ENCODE measurements around the gene ADAM8. TPM values are rescaled to one million over a fixed set of nuclear protein-coding genes. Genes with fewer than 3 reads are reported as not detected.
A peak's percentile ranks its signal among the peaks of the same experiment; 100 is the strongest.

ADAM8 gene
- total and polyA plus RNA-seq, 2 donors (not counting 1 experiment from before 2014, with no cell fraction given), result 116 to 196 TPM

- H3K27ac Mint-ChIP-seq, result no peak overlapping the region
- H4K20me1 ChIP-seq (ENCODE audit: control insufficient read depth, insufficient read depth, low read length, poor library complexity, severe bottlenecking), result no peaks in the 10 kb centered on the region
- H3K79me2 ChIP-seq (ENCODE audit: control insufficient read depth, insufficient read depth, low read length), result no peaks in the 10 kb centered on the region
- peak overlapping the region in 2 of 5 experiments; percentile 29 to 51 for H3K4me3 ChIP-seq (ENCODE audit: control extremely low read depth in 1 of 5, extremely low read depth in 1 of 5, insufficient read depth in 1 of 5, low read depth in 2 of 5, low read length in 4 of 5)
- peak; percentile 82 for DNase-seq
- ChIA-PET POLR2A (no interaction called here), CTCF (no interaction called here)
- 8% methylated on average over 122 of the region's 122 CpGs for WGBS (ENCODE audit: insufficient coverage)
- TF ChIP-seq EZH2 (IDR thresholded peaks at IDR 0.05; ENCODE audit: borderline replicate concordance, insufficient read depth, low read depth, low read length, poor library complexity, severe bottlenecking), result no peak
- TF ChIP-seq, protein P1, sequence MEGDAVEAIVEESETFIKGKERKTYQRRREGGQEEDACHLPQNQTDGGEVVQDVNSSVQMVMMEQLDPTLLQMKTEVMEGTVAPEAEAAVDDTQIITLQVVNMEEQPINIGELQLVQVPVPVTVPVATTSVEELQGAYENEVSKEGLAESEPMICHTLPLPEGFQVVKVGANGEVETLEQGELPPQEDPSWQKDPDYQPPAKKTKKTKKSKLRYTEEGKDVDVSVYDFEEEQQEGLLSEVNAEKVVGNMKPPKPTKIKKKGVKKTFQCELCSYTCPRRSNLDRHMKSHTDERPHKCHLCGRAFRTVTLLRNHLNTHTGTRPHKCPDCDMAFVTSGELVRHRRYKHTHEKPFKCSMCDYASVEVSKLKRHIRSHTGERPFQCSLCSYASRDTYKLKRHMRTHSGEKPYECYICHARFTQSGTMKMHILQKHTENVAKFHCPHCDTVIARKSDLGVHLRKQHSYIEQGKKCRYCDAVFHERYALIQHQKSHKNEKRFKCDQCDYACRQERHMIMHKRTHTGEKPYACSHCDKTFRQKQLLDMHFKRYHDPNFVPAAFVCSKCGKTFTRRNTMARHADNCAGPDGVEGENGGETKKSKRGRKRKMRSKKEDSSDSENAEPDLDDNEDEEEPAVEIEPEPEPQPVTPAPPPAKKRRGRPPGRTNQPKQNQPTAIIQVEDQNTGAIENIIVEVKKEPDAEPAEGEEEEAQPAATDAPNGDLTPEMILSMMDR (IDR thresholded peaks at IDR 0.05), result no peak
- intact Hi-C loops (cut with micrococcal nuclease), result no loop called here
- H3K27ac ChIP-seq (ENCODE audit: low read length in 2 of 2), result no peak overlapping the region
- peaks cover 0 to 56% (median 24%) of the 10 kb centered on the region in 4 experiments for H3K27me3 ChIP-seq (replicated peaks in 1 of 4; ENCODE audit: control extremely low read depth in 1 of 4, control insufficient read depth in 3 of 4, insufficient read depth in 4 of 4, low read length in 3 of 4)
- H3K4me1 ChIP-seq (ENCODE audit: control insufficient read depth in 2 of 2, insufficient read depth in 2 of 2, low read length in 2 of 2), result peaks cover 27 to 29% of the 10 kb centered on the region in 2 donors
- peaks cover 0 to 18% (median 0%) of the 10 kb centered on the region in 3 donors for H3K9me3 ChIP-seq (ENCODE audit: control extremely low read depth in 1 of 3, control insufficient read depth in 2 of 3, insufficient read depth in 1 of 3, low read length in 2 of 3)
- H3K9me3 Mint-ChIP-seq (ENCODE audit: insufficient read depth), result no peaks in the 10 kb centered on the region
- peak overlapping the region; percentile 89 for H3K4me2 ChIP-seq (replicated peaks; ENCODE audit: low read depth, low read length, poor library complexity, severe bottlenecking)
- H3K27me3 Mint-ChIP-seq, result peaks cover 41% of the 10 kb centered on the region
- H3K4me3 Mint-ChIP-seq, result peak overlapping the region; percentile 81
- peak; percentile 64 for ATAC-seq (ENCODE audit: low read depth)
- peak overlapping the region; percentile 52 for H3K9ac ChIP-seq (ENCODE audit: low read length)
- H3K4me1 Mint-ChIP-seq, result peaks cover 22% of the 10 kb centered on the region
- peak overlapping the region; percentile 70 for H2AFZ ChIP-seq (ENCODE audit: insufficient read depth, low read depth, low read length, poor library complexity, severe bottlenecking)
- no peaks in the 10 kb centered on the region for H3K36me3 ChIP-seq (replicated peaks in 1 of 2; ENCODE audit: control extremely low read depth in 1 of 2, control insufficient read depth in 1 of 2, extremely low read depth in 1 of 2, insufficient read depth in 2 of 2, low read length in 1 of 2)
Observed at GRCh38 chr10:133230387-133231195, 46.1 kb downstream of the ADAM8 start.

DNA sequence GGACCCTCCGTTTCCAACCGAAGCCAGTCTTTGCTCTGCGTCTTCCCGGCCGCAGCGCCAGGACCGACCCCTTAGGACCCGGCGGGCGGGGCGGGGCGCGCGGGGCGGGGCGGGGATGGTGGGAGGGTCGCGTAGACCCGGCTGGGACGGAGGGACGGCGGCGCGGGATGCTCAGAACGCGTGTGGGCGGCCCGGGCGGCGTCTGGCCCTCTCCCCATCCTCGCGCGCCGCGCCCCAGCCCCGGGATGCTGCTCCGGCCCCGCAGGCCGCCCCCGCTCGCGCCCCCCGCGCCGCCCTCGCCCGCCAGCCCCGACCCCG is 46.7 kb downstream of the ADAM8 start, which contains the start of gene UTF1:
Gene UTF1, plus strand, starts transcription at position 174 of the 318 bp plus-strand sequence. Its CDS starts 72 bp downstream, at position 246.
- H3K4me1 ChIP-seq (ENCODE audit: control insufficient read depth in 2 of 2, insufficient read depth in 2 of 2, low read length in 2 of 2), result peaks cover 25 to 26% of the 10 kb centered on the region in 2 donors
- TF ChIP-seq, protein P1 (IDR thresholded peaks at IDR 0.05), result no peak
- TF ChIP-seq EZH2 (IDR thresholded peaks at IDR 0.05; ENCODE audit: borderline replicate concordance, insufficient read depth, low read depth, low read length, poor library complexity, severe bottlenecking), result no peak
- H3K4me1 Mint-ChIP-seq, result peaks cover 22% of the 10 kb centered on the region
- peaks cover 42% of the 10 kb centered on the region for H3K27me3 Mint-ChIP-seq
- peak within 1 kb of the TSS; percentile 52 for H3K9ac ChIP-seq (ENCODE audit: low read length)
- DNase-seq (no peak), ATAC-seq (ENCODE audit: low read depth) (peak; percentile 18)
- peaks cover 0 to 19% (median 0%) of the 10 kb centered on the region in 3 donors for H3K9me3 ChIP-seq (ENCODE audit: control extremely low read depth in 1 of 3, control insufficient read depth in 2 of 3, insufficient read depth in 1 of 3, low read length in 2 of 3)
- peak within 1 kb of the TSS; percentile 89 for H3K4me2 ChIP-seq (replicated peaks; ENCODE audit: low read depth, low read length, poor library complexity, severe bottlenecking)
- no peaks in the 10 kb centered on the region for H3K36me3 ChIP-seq (replicated peaks in 1 of 2; ENCODE audit: control extremely low read depth in 1 of 2, control insufficient read depth in 1 of 2, extremely low read depth in 1 of 2, insufficient read depth in 2 of 2, low read length in 1 of 2)
- H4K20me1 ChIP-seq (ENCODE audit: control insufficient read depth, insufficient read depth, low read length, poor library complexity, severe bottlenecking), result no peaks in the 10 kb centered on the region
- ChIA-PET POLR2A (no interaction called here), CTCF (no interaction called here)
- H3K4me3 Mint-ChIP-seq, result peak within 1 kb of the TSS; percentile 81
- H3K4me3 ChIP-seq (ENCODE audit: control extremely low read depth in 1 of 5, extremely low read depth in 1 of 5, insufficient read depth in 1 of 5, low read depth in 2 of 5, low read length in 4 of 5), result peak within 1 kb of the TSS in 3 of 5 experiments; percentile 2 to 51 (median 29)
- no peak within 1 kb of the TSS for H3K27ac ChIP-seq (ENCODE audit: low read length in 2 of 2)
- H3K79me2 ChIP-seq (ENCODE audit: control insufficient read depth, insufficient read depth, low read length), result no peaks in the 10 kb centered on the region
- H3K9me3 Mint-ChIP-seq (ENCODE audit: insufficient read depth), result no peaks in the 10 kb centered on the region
- 3% methylated on average over 46 of the region's 49 CpGs for WGBS (ENCODE audit: insufficient coverage)
- no peak within 1 kb of the TSS for H3K27ac Mint-ChIP-seq
- H3K27me3 ChIP-seq (replicated peaks in 1 of 4; ENCODE audit: control extremely low read depth in 1 of 4, control insufficient read depth in 3 of 4, insufficient read depth in 4 of 4, low read length in 3 of 4), result peaks cover 0 to 56% (median 25%) of the 10 kb centered on the region in 4 experiments
- peak within 1 kb of the TSS; percentile 70 for H2AFZ ChIP-seq (ENCODE audit: insufficient read depth, low read depth, low read length, poor library complexity, severe bottlenecking)
- intact Hi-C loops (cut with micrococcal nuclease), result no loop called here
